Neutrophil (primary cell): ENCODE results near the gene SBNO2.

Experiments
- H3K27ac ChIP-seq: fragments of 200-600 bp; sonication (generic); 2 replicates; pipeline ENCODE4 v1.5.1; 2016; ENCODE audit warnings: mild to moderate bottlenecking, moderate library complexity
- H3K27me3 ChIP-seq: fragments of 200-600 bp; sonication (generic); 2 replicates; pipeline ENCODE4 v1.6.0; 2016; ENCODE audit warnings: mild to moderate bottlenecking
- H3K36me3 ChIP-seq: fragments of 200-600 bp; sonication (generic); 2 replicates; pipeline ENCODE4 v1.5.1; 2017
- H3K4me1 ChIP-seq, 2 experiments: fragments of 200-600 bp in 1 of 2; sonication (generic) in 1 of 2; 1 replicate in 1 of 2; 2 replicates in 1 of 2; pipeline versions ENCODE4 v1.5.1 to v1.6.1; 2013 to 2016; ENCODE audit warnings: low read depth in 1 of 2, low read length in 1 of 2, mild to moderate bottlenecking in 1 of 2, moderate library complexity in 1 of 2; ENCODE audit not compliant: control insufficient read depth in 1 of 2, insufficient read depth in 1 of 2
- H3K4me3 ChIP-seq, 2 experiments: fragments of 200-600 bp in 1 of 2; sonication (generic) in 1 of 2; 1 replicate in 1 of 2; 2 replicates in 1 of 2; pipeline ENCODE4 v1.5.1; 2013 to 2016; ENCODE audit warnings: low read depth in 1 of 2, low read length in 1 of 2, mild to moderate bottlenecking in 1 of 2, moderate library complexity in 1 of 2
- H3K9me3 ChIP-seq: fragments of 200-600 bp; sonication (generic); 2 replicates; pipeline ENCODE4 v1.5.1; 2016
- TF ChIP-seq, protein P1 (sequence below): fragments of 200-600 bp; sonication (generic); IDR thresholded peaks from 2 replicates; pipeline ENCODE4 v1.5.1; 2016; ENCODE audit warnings: antibody characterized with exemption

SBNO2 gene

DNA sequence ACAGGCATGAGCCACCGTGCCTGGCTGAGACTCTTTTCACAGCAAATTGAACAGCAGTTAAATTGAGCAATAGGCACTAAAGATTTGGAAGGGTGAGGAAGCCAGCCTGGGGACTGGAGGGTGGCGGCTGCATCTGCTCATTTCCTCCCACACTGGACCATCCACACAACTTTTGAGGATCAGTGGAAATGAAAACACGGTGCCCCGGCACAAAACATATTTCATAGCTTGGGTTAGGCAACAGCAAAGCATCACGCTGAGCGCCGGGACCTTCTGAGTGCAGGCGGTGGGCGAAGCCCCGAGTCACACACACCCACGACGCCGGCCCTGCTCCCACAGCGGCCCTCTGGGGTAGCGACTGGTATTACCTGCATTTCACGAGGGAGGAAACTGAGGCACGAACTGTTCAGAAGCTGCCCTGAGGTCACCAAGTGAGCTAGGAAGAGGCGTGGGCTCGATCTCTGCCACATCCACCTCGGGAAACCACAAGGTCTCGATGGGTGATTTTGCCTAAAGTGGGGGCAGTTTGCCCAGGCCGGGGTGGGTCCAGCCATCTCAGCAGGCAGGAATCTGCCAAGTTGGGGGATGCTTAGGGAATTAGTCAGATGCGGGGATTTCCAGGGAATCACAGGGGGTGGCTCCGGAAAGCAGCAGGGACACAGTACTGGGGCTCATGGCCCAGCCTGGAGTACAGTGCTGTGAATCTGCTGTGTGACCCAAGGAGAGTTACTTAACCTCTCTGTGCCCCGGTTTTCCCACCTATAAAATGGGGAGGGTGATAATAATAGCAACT is 3.5 kb upstream of the SBNO2 start:
- Histone ChIP-seq H3K4me3 (peak overlapping the region in 1 of 2 experiments; percentile 12), H3K4me1 (peaks cover 49% of the 10 kb centered on the region in 2 experiments)
- TF ChIP-seq, protein P1, sequence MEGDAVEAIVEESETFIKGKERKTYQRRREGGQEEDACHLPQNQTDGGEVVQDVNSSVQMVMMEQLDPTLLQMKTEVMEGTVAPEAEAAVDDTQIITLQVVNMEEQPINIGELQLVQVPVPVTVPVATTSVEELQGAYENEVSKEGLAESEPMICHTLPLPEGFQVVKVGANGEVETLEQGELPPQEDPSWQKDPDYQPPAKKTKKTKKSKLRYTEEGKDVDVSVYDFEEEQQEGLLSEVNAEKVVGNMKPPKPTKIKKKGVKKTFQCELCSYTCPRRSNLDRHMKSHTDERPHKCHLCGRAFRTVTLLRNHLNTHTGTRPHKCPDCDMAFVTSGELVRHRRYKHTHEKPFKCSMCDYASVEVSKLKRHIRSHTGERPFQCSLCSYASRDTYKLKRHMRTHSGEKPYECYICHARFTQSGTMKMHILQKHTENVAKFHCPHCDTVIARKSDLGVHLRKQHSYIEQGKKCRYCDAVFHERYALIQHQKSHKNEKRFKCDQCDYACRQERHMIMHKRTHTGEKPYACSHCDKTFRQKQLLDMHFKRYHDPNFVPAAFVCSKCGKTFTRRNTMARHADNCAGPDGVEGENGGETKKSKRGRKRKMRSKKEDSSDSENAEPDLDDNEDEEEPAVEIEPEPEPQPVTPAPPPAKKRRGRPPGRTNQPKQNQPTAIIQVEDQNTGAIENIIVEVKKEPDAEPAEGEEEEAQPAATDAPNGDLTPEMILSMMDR, result no peak

DNA sequence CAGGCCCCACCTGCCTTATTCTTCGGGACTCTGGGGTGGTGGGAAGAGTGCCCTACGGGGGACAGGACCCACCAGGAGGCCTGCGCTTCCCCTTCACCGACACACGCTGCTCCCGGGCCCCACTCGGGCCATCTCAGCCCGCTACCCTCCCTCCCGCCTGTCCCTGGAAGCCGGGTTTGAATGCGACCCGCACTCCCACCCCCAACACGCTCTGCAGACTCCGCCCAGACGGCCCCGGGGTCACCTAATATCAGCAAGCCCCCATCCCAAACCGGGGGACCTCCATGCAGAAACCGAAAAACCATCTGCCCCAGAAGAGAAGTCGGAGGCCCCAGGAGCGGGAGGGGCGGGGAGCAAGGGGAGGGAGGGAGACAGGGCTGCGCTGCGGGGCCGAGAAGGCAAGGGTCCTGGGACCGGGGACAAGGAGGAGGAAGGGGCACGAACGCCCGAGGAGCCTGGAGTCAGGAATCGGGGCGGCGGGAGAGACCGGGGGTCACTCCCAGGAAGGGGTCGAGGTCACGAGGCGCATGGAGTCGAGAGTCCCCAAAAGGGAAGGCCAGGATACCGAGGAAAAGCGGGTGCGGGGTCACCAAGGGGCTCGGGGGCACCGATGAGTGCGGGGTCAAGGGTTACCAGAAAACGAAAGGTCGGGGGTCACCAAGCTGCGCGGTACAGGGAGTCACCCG is 766 bp downstream of the SBNO2 start:
- Histone ChIP-seq H3K36me3 (peaks cover 26% of the 10 kb centered on the region), H3K4me3 (peak overlapping the region; percentile 90 to 92), H3K27me3 (no peaks in the 10 kb centered on the region), H3K4me1 (peaks cover 40 to 41% of the 10 kb centered on the region in 2 experiments), H3K9me3 (no peaks in the 10 kb centered on the region), H3K27ac (peak overlapping the region; percentile 98)
- TF ChIP-seq, protein P1, result no peak

More for the DNA sequence above, 3.5 kb upstream of the SBNO2 start:
- H3K9me3 ChIP-seq, result no peaks in the 10 kb centered on the region
- peak overlapping the region; percentile 43 for H3K27ac ChIP-seq
- no peaks in the 10 kb centered on the region for H3K36me3 ChIP-seq
- no peaks in the 10 kb centered on the region for H3K27me3 ChIP-seq

DNA sequence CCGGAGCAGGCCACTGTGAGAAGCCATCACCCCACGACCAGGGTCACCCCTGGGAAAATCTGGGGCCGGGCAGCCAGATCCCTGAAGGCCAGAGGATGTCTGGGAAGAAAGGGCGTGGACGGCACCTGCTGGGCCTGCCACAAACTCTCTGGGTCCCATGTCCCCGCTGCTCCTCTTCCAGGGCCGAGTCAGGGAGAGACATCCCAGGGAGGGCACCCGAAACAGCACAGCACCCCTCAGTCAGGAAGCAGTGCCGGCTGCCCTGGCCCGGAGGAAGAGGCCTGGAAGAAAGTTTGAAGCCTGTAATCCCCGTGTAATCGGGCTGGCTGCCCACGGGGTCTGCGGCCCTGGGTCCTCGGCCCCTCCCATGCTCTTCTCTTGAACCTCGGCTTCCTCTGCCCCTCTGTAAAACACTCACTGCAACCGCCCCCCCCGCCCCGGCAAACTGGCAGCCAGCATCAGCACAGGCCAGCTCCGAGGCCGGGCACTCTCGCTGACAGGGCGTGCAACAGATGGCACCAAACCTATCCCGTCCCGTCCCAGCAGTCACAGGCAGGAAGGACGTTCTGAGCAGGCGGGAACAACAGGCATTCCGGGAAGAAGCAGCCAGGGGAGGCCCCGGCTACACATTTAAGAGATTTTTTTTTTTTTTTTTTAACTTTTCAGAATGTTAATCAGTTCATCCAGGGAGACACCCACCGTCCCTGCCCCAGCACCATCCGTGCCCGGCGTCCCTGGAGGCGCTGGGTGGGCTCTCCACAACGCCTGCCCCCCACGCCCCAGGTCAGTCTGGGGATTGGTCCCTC is 1.5 kb downstream of the SBNO2 start:
- TF ChIP-seq, protein P1, result no peak
- Histone ChIP-seq H3K9me3 (no peaks in the 10 kb centered on the region), H3K27ac (peak overlapping the region; percentile 98), H3K27me3 (no peaks in the 10 kb centered on the region), H3K4me1 (peaks cover 34 to 37% of the 10 kb centered on the region in 2 experiments), H3K36me3 (peaks cover 31% of the 10 kb centered on the region), H3K4me3 (peak overlapping the region; percentile 90 to 92)

DNA sequence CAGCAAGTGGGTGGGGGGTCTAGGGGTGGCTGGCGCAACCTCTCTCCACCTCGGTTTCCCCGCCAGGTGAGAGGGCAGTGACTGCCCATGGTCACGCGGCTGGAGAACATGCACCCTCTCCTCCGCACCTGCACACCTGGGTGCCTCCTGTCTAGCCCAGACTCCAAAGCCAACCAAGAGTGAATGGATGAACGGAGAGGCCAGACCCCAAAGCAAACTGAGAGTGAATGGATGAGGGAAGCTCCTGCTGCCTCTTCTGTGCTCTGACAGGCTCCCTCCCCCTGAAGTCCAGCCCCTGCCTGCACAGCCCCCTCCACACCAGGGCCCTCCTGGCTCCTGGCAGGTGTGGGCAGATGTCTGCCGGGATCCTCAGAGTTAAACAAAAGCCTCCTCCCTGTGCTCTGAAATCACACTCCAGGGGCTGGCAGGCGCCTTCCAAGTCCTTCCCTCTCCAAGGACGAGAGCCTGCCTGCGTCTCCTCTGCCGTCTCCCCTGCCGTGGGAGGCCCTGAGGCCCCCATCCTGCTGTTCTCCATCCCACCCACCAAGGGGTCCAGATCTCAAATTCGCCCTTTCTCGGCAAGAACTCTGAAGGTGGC is 2.2 kb downstream of the SBNO2 start:
- peak overlapping the region; percentile 98 for H3K27ac ChIP-seq
- H3K36me3 ChIP-seq, result peaks cover 38% of the 10 kb centered on the region
- no peaks in the 10 kb centered on the region for H3K9me3 ChIP-seq
- H3K4me1 ChIP-seq, result peaks cover 27 to 30% of the 10 kb centered on the region in 2 experiments
- no peaks in the 10 kb centered on the region for H3K27me3 ChIP-seq
- peak overlapping the region; percentile 90 to 92 for H3K4me3 ChIP-seq
- TF ChIP-seq, protein P1, result no peak
